ENCODE results near the gene PPIF. TPM values are rescaled to one million over a fixed set of nuclear protein-coding genes. Genes with fewer than 3 reads are reported as not detected.

The PPIF gene
- total RNA-seq, 1 experiment from 2014 or later = 19.1 TPM

- peak; percentile 64 for DNase-seq (ENCODE audit: low read depth)
These were observed 798 bp downstream of the PPIF start for GRCh38 chr10:79347894-79348639.

GRCh38 chr10:79348640-79348988 is 1.3 kb downstream of the PPIF start:
- no peak for DNase-seq (ENCODE audit: low read depth)

GRCh38 chr10:79349072-79349491 is 1.8 kb downstream of the PPIF start:
- DNase-seq (ENCODE audit: low read depth) = no peak

- no peak for DNase-seq (ENCODE audit: low read depth)
These were observed 2.6 kb downstream of the PPIF start for GRCh38 chr10:79349766-79350406.

GRCh38 chr10:79350407-79351154 is 3.3 kb downstream of the PPIF start:
- DNase-seq (ENCODE audit: low read depth) = no peak

GRCh38 chr10:79351332-79351731 is 4.1 kb downstream of the PPIF start:
- DNase-seq (ENCODE audit: low read depth) = no peak

GRCh38 chr10:79352035-79352877 is 5.0 kb downstream of the PPIF start:
- no peak for DNase-seq (ENCODE audit: low read depth)

- DNase-seq (ENCODE audit: low read depth) = no peak
These were observed 5.7 kb downstream of the PPIF start for GRCh38 chr10:79353000-79353406.

GRCh38 chr10:79353726-79354125 is 6.5 kb downstream of the PPIF start:
- no peak for DNase-seq (ENCODE audit: low read depth)

GRCh38 chr10:79354141-79354540 is 6.9 kb downstream of the PPIF start:
- DNase-seq (ENCODE audit: low read depth) = no peak

GRCh38 chr10:79354615-79355014 is 7.3 kb downstream of the PPIF start:
- no peak for DNase-seq (ENCODE audit: low read depth)

GRCh38 chr10:79355420-79356017 is 8.2 kb downstream of the PPIF start:
- no peak for DNase-seq (ENCODE audit: low read depth)

- DNase-seq (ENCODE audit: low read depth) = no peak
These were observed 8.8 kb downstream of the PPIF start for GRCh38 chr10:79356104-79356503.

- DNase-seq (ENCODE audit: low read depth) = no peak
These were observed 9.9 kb downstream of the PPIF start for GRCh38 chr10:79357180-79357579.

- no peak for DNase-seq (ENCODE audit: low read depth)
These were observed 11.5 kb downstream of the PPIF start for GRCh38 chr10:79358811-79359210.

GRCh38 chr10:79359816-79360498 is 12.7 kb downstream of the PPIF start:
- DNase-seq (ENCODE audit: low read depth) = no peak

- no peak for DNase-seq (ENCODE audit: low read depth)
These were observed 13.5 kb downstream of the PPIF start for GRCh38 chr10:79360499-79361342.

GRCh38 chr10:79361726-79362397 is 14.6 kb downstream of the PPIF start:
- DNase-seq (ENCODE audit: low read depth) = no peak

- peak; percentile 26 for DNase-seq (ENCODE audit: low read depth)
These were observed 20.3 kb downstream of the PPIF start for GRCh38 chr10:79367426-79368189.

Measured in RPMI7951 (cell line).